ENCODE results near the gene RASSF1. TPM values are rescaled to one million over a fixed set of nuclear protein-coding genes. Genes with fewer than 3 reads are reported as not detected.

RASSF1 gene
- polyA plus RNA-seq, 1 donor from 2014 or later, result 51.4 TPM

- Histone ChIP-seq H3K27me3 (ENCODE audit: insufficient read depth, low read depth, low read length) (peaks cover 43% of the 10 kb centered on the region), H3K9ac (ENCODE audit: low read length) (no peak overlapping the region), H3K36me3 (ENCODE audit: insufficient read depth, low read length) (no peaks in the 10 kb centered on the region)
Measured at GRCh38 chr3:50342813-50343633, 2.4 kb upstream of the RASSF1 start.

More at GRCh38 chr3:50342813-50343633, 2.4 kb upstream of the RASSF1 start:
- H3F3A ChIP-seq (ENCODE audit: insufficient read depth, low read length, poor library complexity, severe bottlenecking), result no peaks in the 10 kb centered on the region
- H3K4me2 ChIP-seq (ENCODE audit: low read length), result no peak overlapping the region
- TF ChIP-seq SMC3 (conservative IDR thresholded peaks at IDR 0.05; ENCODE audit: poor library complexity) (no peak), MXI1 (conservative IDR thresholded peaks at IDR 0.05; ENCODE audit: poor library complexity, severe bottlenecking) (no peak), EZH2 (IDR thresholded peaks at IDR 0.05; ENCODE audit: borderline replicate concordance, insufficient read depth, low read length, poor library complexity, severe bottlenecking) (no peak), EP300 (conservative IDR thresholded peaks at IDR 0.05; ENCODE audit: poor library complexity, severe bottlenecking) (no peak), REST (IDR thresholded peaks at IDR 0.05; ENCODE audit: borderline replicate concordance) (no peak), TAF1 (IDR thresholded peaks at IDR 0.05; ENCODE audit: low read depth) (no peak), POLR2AphosphoS5 (IDR thresholded peaks at IDR 0.05) (no peak), RAD21 (conservative IDR thresholded peaks at IDR 0.05) (no peak), CTCF (IDR thresholded peaks at IDR 0.05; ENCODE audit: poor library complexity, severe bottlenecking) (no peak)
- no peak overlapping the region for H3K4me3 ChIP-seq (ENCODE audit: low read length)
- H3K9me3 ChIP-seq (ENCODE audit: low read length), result no peaks in the 10 kb centered on the region
- H3K9me2 ChIP-seq (ENCODE audit: insufficient read depth, low read length), result no peaks in the 10 kb centered on the region
- H3K79me2 ChIP-seq (replicated peaks; ENCODE audit: insufficient read depth, low read length), result no peaks in the 10 kb centered on the region
- H4K20me1 ChIP-seq (ENCODE audit: insufficient read depth), result no peaks in the 10 kb centered on the region
- H2AFZ ChIP-seq (ENCODE audit: low read depth, low read length), result no peak overlapping the region
- H3K27ac ChIP-seq (ENCODE audit: low read length), result no peak overlapping the region
